Stimulated activated CD8-positive, alpha-beta memory T cell treated with anti-CD3 and anti-CD28 coated beads, Interleukin-15, amount 100 ng/mL, for 48 hours (primary cell): ENCODE data around the gene RNU1-4.
"Not testable (repeated sequence)": the region's sequence is repeated elsewhere in the genome, so short reads cannot be mapped to it uniquely, and the experiment has no call there.

Experiments
- DNase-seq, 2 donors: peaks; one replicate each; pipeline ENCODE4 v3.0.0-alpha.2; 2020; ENCODE audit warnings: low read depth in 2 of 2

RNU1-4 gene

GRCh38 chr1:16740047-16740964, at the start of gene RNU1-4:
TSS of gene RNU1-4 (plus strand) at chr1:16740516.
- DNase-seq, result not testable (repeated sequence)

- not testable (repeated sequence) for DNase-seq
Observed at GRCh38 chr1:16690971-16691682, 49.2 kb upstream of the RNU1-4 start.

- DNase-seq, result not testable (repeated sequence)
Observed at GRCh38 chr1:16692283-16692682, 48.0 kb upstream of the RNU1-4 start.

GRCh38 chr1:16692717-16693448, 47.4 kb upstream of the RNU1-4 start:
- DNase-seq, result not testable (repeated sequence)

GRCh38 chr1:16693449-16694307, 46.6 kb upstream of the RNU1-4 start:
- DNase-seq, result not testable (repeated sequence)

GRCh38 chr1:16694308-16694702, 46.0 kb upstream of the RNU1-4 start:
- DNase-seq, result not testable (repeated sequence)

GRCh38 chr1:16696507-16697150, 43.7 kb upstream of the RNU1-4 start:
- not testable (repeated sequence) for DNase-seq

- DNase-seq, result not testable (repeated sequence)
Observed at GRCh38 chr1:16697152-16697551, 43.2 kb upstream of the RNU1-4 start.

GRCh38 chr1:16699440-16699839, 40.9 kb upstream of the RNU1-4 start:
- DNase-seq, result not testable (repeated sequence)

GRCh38 chr1:16700138-16700895, 40.0 kb upstream of the RNU1-4 start:
- DNase-seq, result not testable (repeated sequence)

GRCh38 chr1:16701189-16701588, 39.1 kb upstream of the RNU1-4 start:
- DNase-seq, result not testable (repeated sequence)

- not testable (repeated sequence) for DNase-seq
Observed at GRCh38 chr1:16702280-16702679, 38.0 kb upstream of the RNU1-4 start.

GRCh38 chr1:16703141-16703540, 37.2 kb upstream of the RNU1-4 start:
- not testable (repeated sequence) for DNase-seq

- DNase-seq, result not testable (repeated sequence)
Observed at GRCh38 chr1:16703602-16704001, 36.7 kb upstream of the RNU1-4 start.

- DNase-seq, result not testable (repeated sequence)
Observed at GRCh38 chr1:16704076-16704475, 36.2 kb upstream of the RNU1-4 start.

- DNase-seq, result not testable (repeated sequence)
Observed at GRCh38 chr1:16704502-16705100, 35.7 kb upstream of the RNU1-4 start.

GRCh38 chr1:16706302-16706701, 34.0 kb upstream of the RNU1-4 start:
- DNase-seq, result not testable (repeated sequence)

GRCh38 chr1:16707130-16708093, 32.9 kb upstream of the RNU1-4 start:
- not testable (repeated sequence) for DNase-seq
